ENCODE measurements around the gene PLA2G2A.

DNA sequence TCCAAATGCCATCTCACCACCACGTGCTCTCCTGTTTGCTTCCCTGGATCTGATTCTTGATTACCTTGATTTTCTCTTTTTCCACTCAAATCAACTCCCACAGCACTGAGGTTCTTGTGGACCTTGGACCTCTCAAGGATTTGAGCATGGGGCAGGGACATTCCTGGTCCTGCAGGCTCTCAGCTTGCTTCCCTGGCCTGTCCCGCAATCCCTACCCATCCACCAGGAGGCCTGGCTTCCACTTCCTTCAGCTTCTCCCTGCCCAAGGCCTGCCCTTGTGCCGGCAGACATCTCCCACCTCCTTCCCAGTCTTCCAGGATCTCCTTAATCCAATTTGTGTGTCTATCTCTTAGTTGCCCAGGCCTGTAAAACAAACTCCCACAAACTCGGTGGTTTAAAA lies 21.6 kb downstream of the PLA2G2A start:
- TF ChIP-seq, protein P1, sequence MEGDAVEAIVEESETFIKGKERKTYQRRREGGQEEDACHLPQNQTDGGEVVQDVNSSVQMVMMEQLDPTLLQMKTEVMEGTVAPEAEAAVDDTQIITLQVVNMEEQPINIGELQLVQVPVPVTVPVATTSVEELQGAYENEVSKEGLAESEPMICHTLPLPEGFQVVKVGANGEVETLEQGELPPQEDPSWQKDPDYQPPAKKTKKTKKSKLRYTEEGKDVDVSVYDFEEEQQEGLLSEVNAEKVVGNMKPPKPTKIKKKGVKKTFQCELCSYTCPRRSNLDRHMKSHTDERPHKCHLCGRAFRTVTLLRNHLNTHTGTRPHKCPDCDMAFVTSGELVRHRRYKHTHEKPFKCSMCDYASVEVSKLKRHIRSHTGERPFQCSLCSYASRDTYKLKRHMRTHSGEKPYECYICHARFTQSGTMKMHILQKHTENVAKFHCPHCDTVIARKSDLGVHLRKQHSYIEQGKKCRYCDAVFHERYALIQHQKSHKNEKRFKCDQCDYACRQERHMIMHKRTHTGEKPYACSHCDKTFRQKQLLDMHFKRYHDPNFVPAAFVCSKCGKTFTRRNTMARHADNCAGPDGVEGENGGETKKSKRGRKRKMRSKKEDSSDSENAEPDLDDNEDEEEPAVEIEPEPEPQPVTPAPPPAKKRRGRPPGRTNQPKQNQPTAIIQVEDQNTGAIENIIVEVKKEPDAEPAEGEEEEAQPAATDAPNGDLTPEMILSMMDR (IDR thresholded peaks at IDR 0.05): no peak
- TF ChIP-seq RAD21 (IDR thresholded peaks at IDR 0.05; ENCODE audit: low read length) (no peak), GABPA (IDR thresholded peaks at IDR 0.05; ENCODE audit: low read depth) (no peak), SIN3A (IDR thresholded peaks at IDR 0.05; ENCODE audit: borderline replicate concordance, low read depth, low read length) (no peak), EZH2phosphoT487 (IDR thresholded peaks at IDR 0.05; ENCODE audit: borderline replicate concordance, low read depth) (no peak)
- TF ChIP-seq, protein P2, sequence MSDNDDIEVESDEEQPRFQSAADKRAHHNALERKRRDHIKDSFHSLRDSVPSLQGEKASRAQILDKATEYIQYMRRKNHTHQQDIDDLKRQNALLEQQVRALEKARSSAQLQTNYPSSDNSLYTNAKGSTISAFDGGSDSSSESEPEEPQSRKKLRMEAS (IDR thresholded peaks at IDR 0.05; ENCODE audit: low read depth): no peak
